Middle frontal gyrus (tissue), 1 donor: Measurements from ENCODE around the gene MBP.
"Not testable (repeated sequence)": the region's sequence is repeated elsewhere in the genome, so short reads cannot be mapped to it uniquely, and the experiment has no call there.

ENCODE experiments used
- DNase-seq: peaks from one replicate; pipeline ENCODE4 v3.0.0-alpha.2; 2015; ENCODE audit warnings: low spot score; ENCODE audit errors: extremely low spot score

Gene MBP

DNA sequence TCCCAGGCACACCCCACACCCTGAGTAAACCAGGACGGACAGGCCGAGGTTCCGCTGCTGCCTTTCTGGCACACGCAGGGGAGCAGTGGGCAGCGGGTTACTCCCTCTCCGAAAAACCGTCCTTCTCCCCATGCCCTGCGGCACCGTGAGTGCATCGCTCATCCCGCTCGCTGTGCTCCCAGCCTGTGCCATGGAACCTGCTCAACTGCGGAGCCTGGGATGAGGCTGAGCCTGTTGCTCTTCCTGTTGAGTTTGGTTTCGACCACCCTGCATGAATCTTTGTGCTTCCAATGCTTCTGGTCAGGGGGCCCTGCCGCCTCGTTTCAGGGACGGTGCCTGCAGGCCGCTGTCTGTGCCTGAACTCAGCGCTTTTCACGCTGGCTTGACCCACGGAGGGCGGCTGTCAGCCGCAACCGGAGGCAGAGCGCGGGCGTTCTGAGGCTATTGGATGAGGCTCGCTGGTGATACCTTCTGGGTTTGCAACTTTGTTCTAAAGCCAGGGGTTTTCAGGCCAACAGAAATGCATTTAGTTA, 106.7 kb downstream of the MBP start:
- no peak for DNase-seq

DNA sequence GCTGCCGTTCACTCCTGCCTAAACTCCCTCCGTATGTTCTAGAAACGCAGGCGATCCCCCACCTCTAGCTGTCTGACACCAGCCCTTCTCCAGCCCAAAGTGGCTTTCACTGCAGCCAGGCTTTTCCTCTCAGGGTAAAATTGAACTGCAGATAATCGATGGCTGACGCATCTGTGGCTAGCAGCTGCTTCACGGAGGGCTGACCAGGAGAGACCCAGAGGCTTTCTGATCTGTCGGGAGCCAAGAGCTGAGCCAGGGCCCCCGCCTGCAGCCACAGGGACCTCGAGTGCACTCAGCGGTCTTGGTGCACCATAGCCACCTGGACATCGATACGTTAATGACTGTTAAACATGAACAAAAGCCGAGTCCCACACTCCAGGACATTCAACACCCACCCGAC, 107.5 kb downstream of the MBP start:
- DNase-seq = no peak

DNA sequence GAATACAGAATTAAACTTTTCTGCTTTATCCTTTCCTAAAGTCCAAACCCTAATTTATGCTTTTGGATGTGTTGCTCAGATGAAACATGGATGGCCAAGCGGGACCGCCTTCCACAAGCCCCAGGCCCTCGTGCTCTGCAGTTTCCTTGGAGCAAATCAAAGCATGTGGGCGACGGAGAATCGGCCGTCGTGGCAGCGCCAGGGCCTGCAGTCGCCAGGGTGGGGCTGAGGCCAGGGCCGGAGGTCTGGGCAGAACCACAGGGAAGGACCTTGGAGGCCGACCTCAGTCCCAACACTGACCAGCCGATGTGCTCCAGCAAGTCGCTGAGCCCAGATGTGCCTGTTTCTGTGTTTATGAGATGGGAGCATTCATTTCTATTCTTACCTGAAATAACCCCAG, 108.1 kb downstream of the MBP start:
- DNase-seq = no peak

DNA sequence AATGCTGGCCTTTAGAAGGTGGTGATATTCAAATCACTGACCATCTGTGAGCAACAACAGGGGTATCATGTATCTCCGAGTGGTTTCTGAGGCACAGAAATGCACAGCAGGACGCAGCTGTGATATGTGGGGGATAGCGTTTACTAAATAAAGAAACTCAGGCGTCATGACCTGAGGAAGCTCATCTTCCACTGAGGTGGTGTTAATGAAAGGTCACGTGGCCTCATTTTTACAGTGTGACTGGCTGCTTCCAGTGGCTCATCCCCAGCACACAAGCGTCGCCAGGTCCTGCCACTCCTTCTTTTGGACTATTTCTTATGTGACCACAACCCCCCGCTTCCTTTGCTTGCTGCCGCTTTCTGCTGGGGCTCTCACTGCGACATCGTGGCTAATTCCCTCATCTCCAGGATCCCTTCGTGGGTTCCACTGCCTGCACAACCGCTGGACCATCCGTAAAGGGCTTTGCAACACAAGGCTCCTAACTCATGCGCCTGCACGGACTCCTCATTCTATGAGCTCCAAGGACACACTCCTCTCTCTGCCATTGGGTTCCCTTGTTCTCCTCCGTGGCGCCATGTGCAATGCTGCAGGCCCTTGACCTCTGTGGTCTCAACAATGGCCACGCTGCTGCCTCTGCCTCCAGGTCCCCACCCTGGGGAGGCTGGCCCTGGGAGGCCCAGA, 109.3 kb downstream of the MBP start:
- no peak for DNase-seq

DNA sequence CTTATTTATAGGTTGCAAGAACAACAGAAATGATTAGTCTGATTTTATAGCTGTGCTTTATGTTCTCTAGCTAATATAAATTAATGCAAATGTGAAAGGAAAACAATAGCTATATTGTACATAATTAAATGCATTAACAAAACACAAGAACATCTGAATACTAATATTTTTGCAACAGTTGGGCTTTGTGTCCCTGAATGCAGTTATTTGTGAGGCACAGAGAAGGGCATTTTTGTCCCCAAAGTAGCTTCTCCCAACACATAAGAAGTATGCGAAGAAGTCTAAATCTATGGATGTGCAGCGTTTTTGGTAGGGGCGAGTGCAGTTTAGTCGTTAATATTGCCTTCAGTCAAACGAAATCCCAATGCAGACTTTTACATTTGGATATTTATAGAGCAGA, 110.0 kb downstream of the MBP start:
- peak; percentile 77 for DNase-seq

DNA sequence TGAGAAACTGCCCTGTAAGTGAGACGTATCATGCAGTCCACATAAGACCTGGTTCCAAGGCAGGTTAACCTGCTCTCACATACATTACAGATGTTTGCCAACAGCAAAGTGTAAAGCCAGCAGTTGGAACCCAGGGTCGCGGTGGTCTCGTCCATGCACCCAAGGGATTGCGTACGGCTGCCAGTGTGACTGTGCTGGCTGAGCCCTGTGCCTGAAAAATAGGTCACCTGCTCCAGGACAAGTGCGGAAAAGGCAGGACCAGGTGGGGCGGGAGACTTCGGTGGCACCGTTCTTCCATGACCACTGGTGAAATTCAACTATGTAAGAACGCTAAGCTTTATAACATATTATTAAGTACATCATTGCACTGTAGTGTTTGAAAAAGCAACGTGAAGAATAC, 110.5 kb downstream of the MBP start:
- DNase-seq = no peak

DNA sequence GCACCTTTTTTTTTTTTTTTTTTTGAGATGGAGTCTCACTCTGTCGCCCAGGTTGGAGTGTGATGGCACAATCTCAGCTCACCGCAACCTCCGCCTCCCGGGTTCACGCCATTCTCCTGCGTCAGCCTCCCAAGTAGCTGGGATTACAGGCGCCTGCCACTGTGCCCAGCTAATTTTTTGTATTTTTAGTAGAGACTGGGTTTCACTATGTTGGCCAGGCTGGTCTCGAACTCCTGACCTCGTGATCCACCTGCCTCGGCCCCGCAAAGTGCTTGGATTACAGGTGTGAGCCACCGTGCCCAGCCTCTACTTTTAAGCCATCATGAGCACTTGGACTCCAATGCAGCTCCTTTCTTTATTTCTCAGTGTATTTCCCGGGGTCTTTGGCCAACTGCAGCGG, 111.1 kb downstream of the MBP start:
- not testable (repeated sequence) for DNase-seq

DNA sequence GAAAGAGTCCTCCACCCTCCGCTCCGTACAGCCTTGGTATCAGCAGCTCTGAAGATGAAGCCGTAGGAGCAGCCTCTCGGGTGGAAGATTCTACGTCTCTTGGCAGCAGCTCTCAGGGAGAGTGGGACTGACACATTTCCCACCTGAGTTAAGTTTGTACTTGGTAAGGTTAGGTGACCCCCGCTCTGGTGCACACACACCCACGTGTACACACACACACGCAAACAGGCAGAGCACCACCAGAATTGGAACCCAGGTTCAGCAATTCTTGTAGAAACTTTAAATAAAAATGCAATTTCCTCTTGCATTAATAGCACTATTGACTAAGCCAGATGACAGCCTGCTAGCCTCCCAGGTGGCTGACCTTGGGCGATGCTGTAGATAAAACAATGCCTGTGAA, 111.5 kb downstream of the MBP start:
- no peak for DNase-seq

DNA sequence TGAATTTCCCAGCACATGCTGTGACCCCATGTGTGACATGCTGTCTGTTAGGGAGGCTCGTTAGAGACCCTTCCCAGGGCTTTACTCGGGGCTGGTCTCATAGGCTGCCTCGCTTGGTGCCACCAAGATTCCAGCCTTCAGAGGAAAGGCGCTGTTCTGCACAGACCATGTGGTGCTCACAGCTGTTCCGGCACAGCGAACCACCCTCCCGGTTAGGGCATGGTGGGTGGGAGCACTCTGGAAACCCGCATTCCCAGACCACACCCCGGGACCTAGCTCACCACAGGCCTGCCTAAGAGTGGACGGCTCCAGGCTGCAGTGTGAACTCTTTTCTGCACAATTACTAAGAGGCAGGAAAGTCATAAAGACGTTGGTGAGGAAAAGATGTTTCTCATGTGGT, 112.0 kb downstream of the MBP start:
- no peak for DNase-seq

DNA sequence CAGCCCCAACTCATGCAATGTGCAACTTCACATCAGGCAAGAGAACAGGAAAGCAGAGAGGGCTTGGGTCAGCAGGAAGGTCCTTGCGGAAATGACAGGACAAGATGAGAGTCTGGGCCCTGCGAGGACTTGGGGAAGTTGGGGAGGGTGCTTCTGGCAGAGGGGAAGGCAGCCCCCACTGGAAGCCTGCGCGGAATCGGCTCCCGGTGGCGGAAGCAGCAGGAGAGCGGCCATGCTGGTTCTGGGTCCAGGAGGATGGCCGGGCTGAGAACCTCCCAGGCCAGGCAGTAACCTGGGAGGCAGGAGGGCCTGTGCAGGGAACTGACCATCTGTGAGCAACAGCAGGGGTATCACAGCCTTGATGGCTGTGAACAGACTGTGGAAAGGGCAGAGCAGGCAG, 112.9 kb downstream of the MBP start:
- no peak for DNase-seq

DNA sequence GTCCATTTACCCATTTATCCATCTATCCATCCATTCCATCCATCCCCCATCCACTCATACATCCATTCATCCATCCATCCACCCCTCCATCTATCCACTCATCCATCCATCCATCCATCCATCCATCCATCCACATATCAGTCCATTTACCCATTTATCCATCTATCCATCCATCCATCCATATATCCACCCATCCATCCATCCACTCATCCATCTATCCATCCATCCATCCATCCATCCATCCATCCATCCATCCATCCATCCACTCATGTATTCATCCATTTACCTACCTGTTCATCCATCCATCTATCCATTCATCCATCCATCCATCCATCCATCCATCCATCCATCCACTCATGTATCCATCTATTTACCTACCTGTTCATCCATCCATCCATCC, 113.9 kb downstream of the MBP start:
- DNase-seq = not testable (repeated sequence)

DNA sequence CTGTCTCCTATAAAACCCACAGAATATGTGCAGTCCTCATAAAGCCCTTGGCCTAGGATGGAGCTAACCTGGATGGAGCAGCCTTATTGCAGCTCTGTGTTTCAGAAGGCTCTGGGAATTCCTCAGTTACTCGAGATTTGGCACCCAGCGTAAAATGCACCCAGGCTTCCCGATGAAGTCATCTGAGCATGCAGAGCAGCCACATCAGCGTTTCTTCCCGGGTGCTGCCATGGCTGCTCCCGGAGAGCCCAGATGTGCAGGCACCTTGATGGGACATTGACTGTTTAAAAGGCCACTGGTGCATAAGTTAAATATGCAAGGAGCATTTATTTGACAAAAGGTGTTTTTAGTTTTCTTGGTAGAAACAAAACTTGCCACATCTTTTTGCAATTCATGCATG, 115.2 kb downstream of the MBP start:
- no peak for DNase-seq

DNA sequence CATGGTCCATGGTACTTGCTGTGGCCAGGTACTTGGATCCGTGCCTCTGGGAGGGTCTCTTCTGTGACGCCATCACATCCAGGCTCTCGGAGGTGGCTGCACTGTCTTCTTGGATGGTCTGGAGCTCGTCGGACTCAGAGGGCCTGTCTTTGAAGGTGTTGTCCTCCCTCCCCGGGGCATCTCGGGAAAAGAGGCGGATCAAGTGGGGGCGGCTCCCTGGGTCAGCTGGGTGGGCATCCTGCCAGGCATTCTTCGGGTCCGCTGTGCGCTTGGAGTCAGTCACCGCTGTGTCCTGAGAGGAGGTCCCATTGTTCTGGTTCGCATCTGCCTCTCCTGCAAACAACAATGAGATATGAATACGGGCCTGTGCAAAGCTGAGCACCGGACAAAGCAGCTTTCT, 115.6 kb downstream of the MBP start:
- peak; percentile 85 for DNase-seq

DNA sequence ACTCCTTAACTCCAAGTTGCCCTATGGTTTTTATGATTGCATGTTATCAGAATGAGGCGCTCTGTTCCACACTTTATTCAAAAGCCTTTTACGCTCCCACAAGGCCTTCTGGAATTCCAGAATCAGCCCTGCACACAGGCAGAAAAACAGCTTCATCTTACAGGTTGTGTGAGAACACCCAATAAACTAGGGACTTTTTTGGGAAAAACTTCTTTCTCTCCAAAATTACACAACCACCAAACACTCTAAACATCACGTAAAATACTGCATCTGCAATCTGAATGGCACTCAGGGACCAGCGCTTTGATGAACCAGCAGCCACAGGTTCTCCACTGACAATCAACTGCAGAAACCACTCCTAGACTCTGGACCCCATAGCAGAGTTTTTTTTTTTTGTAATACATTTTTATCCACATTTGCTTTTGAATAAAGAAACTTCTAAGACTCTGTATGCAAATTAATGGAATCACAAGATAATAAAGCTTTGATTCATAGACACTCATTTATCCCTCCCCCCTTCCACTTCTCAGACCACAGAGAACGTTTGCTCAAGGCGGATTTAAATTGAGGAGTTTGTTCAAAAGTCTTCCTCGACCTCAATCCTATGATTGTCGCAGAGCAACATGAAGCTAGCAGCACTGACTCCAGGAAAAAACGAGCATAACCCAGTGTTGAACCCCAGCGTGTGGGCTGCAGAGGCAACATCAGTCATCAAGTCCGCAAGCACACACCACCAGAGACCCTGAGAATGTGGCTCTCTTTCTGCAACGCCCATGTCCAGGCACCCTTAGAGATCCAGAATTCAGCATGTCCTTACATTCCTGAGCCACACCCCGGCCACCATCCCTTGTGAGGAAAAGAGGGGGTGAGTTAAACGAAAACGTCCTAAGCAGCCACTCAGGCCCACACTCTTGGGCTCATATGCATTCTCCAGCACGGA, 116.5 kb downstream of the MBP start:
- no peak for DNase-seq

DNA sequence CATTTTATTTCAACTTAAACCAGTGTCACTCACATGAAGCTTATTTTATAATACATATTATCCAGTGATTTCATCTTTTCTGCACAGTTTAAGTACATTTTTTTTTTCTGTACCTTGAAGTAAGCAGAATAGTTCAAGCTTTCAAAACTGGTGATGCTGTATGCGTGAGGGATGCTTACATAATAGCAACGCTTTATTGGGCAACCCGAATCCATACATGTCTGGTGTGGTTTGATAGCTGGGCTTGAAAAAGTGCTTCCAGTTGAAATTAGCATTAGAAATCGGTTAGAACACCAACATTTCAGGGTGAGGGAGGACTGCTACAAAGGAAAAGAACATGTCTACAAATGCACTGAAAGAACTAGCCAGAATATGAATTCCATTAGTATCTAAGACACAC, 117.4 kb downstream of the MBP start:
- no peak for DNase-seq

DNA sequence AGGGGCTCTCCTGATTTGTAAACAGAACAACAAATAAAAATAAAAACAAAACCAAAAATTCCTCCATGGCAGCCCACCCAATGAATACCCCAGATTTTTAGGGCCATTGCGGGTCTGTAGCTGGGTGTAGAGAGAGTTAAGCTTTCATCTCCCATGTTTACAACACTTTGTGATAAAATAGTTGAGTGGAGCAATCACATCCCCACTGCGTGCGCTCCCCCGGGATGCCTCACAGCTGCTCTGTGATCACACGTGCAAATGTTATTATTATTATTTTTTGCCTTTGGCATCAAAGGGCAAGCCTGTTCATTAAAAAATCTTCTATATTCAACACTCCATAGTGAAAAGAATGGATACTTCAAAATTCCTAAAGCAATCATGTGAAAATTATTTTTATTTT, 118.0 kb downstream of the MBP start:
- DNase-seq = no peak

DNA sequence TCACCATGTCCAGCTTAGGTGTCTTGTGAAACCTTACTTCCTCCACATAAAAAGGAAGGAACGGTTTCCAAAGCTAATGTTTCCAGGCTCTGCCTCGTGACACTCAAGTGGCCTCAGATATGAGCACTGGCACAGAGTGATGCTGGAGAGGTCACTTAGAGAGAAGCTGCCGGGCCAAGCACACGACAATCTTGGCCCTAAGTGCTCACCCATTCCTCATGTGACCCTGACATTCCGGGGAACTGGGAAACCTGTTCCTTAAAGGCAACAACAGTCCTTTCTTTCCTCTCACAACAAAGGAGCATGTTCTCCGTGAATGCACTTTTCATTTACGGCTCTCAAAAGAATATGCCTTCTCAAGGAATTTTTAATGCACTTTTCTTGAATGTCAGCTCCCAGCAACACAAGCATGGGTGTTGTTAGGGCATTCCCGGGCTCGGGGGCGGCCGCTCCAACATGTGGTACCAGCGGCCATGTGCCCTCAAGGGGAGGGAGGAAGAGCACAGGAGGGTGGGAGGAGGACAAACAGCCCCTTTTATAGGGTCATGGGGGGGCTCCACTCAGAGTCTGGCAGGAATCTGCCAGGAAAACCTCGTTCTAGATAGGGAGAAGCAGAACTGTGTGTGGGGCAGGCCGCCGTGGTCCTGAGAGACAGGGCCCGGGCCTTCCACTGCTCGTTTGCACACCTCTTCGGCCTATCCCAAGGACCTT, 118.6 kb downstream of the MBP start:
- no peak for DNase-seq

DNA sequence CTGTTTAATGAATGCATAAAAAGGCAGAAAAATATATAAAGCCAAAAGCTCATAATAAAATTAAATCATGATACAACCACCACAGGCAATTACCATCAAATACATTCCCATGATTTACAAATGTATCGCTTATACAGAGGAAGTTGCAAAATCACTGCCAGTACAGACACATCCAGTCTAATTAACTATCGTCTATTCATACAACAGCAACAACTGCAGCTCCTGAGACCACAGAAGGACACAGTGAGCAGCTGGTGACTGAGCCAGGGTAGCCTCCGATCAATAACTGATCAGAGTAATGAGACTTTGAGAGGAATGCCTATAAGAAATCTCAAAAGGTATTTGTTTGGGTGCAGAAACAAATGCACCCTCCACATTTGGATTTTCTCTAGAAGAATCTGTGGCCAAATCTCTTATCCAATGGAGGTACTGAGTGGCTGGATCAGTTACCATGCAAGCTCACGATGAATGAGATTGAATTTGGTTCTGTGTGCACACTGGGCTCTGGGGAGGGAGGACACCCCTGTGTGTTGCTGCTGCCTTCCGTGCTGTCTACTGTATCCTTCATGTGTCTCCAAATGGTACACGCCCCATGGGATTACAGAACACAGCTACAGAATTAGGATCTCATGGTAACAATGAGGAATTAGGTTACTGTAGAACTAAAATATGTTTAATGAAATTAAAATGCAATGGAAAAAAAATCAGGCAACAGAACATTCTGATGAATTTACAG, 119.6 kb downstream of the MBP start:
- no peak for DNase-seq

DNA sequence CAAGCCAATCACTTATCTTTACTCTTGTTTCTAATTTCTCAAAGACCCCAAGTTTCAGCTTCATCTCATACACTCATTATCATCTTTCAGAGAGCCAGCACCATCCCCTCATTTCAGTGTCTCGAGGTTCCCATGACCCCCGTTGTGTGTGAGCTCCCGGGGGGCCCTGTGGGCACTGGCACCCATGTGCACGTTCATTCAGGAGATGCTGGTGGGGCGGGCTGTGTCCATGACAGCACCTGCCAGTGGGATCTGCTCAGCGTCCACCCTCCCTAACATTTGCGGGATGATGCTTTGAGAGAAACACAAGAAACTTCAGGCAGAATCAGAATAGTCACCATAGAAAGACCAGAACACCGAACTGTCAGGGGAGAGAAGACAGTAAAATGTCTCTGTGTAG, 120.5 kb downstream of the MBP start:
- DNase-seq = no peak

DNA sequence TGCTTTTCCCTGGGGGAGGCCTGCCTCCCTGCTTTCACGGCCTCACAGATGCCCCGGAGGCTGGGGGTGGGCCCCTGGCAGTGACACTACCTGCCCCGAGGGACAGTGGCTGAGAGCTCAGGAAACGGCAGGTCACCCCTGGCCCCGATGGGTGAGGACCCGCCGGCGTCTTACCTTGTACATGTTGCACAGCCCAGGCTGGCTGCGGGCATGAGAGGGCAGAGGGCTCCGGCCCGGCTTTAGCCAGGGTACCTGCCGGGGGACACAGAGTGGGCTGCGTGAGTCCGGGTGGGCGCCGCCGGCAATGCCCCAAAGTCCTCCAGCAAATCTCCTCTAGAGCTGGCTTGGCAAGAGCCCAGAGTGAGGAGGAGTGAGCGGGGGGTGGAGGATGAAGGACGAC, 122.9 kb downstream of the MBP start:
- no peak for DNase-seq

DNA sequence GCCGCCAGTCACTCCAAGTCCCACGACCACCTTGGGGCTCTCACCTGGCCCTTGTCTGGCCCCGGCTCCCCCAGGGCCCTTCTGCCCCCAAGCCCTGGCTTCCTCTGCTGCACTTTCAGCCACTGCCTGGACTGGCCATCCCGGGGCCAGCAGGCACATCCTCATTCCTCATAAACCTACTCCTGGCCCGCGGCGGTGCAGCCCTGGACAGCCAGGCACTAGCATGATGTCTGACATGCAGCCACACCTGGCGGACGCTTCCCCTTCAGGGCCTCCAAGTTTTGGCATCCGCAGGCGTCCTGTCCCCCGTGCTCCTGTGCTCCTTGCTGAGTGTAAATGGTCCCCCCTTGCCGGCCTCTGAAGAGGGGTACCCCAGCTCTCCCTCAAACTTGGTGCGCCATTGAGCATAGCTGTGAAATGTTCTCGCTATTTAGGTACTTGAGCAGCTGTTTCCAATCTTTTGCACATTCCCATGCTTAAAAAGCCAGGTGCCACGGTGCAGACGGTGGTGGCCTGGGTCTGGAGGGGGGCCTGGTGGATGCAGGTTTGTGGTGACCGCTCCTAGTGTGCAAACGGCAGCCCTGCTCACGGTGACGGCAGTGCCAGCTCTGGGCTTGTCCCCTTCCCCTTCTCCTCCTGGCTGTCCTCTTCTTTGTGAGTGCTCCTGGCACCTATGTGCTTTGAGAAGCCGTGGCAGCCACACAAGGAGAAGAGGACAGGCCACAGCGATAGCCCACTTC, 123.8 kb downstream of the MBP start:
- no peak for DNase-seq
